Measurements from ENCODE around the gene IL1RAPL2.

DNA sequence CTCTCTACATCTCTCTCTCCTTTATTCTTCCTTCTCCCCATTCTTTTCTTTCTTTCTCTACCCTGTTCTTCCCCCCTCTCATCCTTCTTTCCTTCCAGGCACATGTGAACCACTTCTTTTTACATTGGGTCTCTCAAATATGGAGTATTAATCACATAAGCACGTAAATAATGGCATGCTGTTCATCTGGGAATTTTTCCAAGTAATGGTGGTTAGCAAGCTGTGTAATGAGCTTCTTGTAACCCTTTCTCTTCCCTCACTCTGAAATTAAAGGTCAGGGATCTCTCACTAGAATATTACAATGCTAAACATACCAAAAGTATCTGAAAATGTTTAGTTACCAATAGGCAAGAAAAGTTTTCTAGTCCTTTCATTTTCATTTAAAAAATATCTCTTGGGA is 894.4 kb downstream of the IL1RAPL2 start:
- TF ChIP-seq, protein P1, sequence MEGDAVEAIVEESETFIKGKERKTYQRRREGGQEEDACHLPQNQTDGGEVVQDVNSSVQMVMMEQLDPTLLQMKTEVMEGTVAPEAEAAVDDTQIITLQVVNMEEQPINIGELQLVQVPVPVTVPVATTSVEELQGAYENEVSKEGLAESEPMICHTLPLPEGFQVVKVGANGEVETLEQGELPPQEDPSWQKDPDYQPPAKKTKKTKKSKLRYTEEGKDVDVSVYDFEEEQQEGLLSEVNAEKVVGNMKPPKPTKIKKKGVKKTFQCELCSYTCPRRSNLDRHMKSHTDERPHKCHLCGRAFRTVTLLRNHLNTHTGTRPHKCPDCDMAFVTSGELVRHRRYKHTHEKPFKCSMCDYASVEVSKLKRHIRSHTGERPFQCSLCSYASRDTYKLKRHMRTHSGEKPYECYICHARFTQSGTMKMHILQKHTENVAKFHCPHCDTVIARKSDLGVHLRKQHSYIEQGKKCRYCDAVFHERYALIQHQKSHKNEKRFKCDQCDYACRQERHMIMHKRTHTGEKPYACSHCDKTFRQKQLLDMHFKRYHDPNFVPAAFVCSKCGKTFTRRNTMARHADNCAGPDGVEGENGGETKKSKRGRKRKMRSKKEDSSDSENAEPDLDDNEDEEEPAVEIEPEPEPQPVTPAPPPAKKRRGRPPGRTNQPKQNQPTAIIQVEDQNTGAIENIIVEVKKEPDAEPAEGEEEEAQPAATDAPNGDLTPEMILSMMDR (conservative IDR thresholded peaks at IDR 0.05; ENCODE audit: low read depth, low read length) = no peak
- TF ChIP-seq POLR2A (IDR thresholded peaks at IDR 0.05; ENCODE audit: low read depth, low read length) = no peak
- TF ChIP-seq RFX5 (IDR thresholded peaks at IDR 0.05; ENCODE audit: low read depth, low read length) = no peak
